ENCODE results near the gene SPON1.

SPON1 gene

GRCh38 chr11:14300661-14301304 lies 338.3 kb downstream of the SPON1 start:
- peak; percentile 76 for DNase-seq

GRCh38 chr11:14304601-14305000 lies 342.1 kb downstream of the SPON1 start:
- DNase-seq, result no peak

GRCh38 chr11:14305649-14306048 lies 343.1 kb downstream of the SPON1 start:
- DNase-seq, result no peak

- DNase-seq, result no peak
Measured at GRCh38 chr11:14306481-14306880, 344.0 kb downstream of the SPON1 start.

- peak; percentile 53 for DNase-seq
Measured at GRCh38 chr11:14308114-14308896, 345.8 kb downstream of the SPON1 start.

- no peak for DNase-seq
Measured at GRCh38 chr11:14308897-14309387, 346.4 kb downstream of the SPON1 start.

- DNase-seq, result no peak
Measured at GRCh38 chr11:14309425-14310192, 347.1 kb downstream of the SPON1 start.

GRCh38 chr11:14310679-14311078 lies 348.2 kb downstream of the SPON1 start:
- no peak for DNase-seq

GRCh38 chr11:14312736-14313438 lies 350.4 kb downstream of the SPON1 start:
- no peak for DNase-seq

GRCh38 chr11:14314127-14314526 lies 351.6 kb downstream of the SPON1 start:
- DNase-seq, result no peak

GRCh38 chr11:14315130-14315529 lies 352.6 kb downstream of the SPON1 start:
- DNase-seq, result no peak

Measured in hematopoietic multipotent progenitor cell treated with erythropoietin and hydrocortisone succinate and interleukin-3 and kit ligand, for 8 days (in vitro differentiated cells).